A673 (cell line): ENCODE data around the gene SCAMP3. TPM values are rescaled to one million over a fixed set of nuclear protein-coding genes. Genes with fewer than 3 reads are reported as not detected.

Experiments
- BruUV-seq: library from RNA; stranded (reverse); fragments of 400-500 nt; replicated peaks from 2 replicates; lab custom pipeline; 2021; lab: Mats Ljungman, UMichigan
- CTCF ChIA-PET: fragments of 300-600 bp; sonication (Branson Sonifier 250); formaldehyde crosslinking; loops from one replicate; lab custom pipeline; 2022; ENCODE audit warnings: antibody characterized with exemption; lab: Charles Lee
- POLR2A ChIA-PET: fragments of 300-600 bp; sonication (Branson Sonifier 250); formaldehyde crosslinking; loops from one replicate; lab custom pipeline; 2022; ENCODE audit warnings: antibody characterized with exemption; ENCODE audit not compliant: low non-redundant PET; lab: Charles Lee
- DNase-seq: peaks from one replicate; pipeline ENCODE4 v3.0.0-alpha.2; 2015; ENCODE audit warnings: low spot score
- H3K27ac ChIP-seq: fragments of 200-600 bp; sonication (generic); 2 replicates; pipeline ENCODE4 v1.5.1; 2016; ENCODE audit warnings: mixed run types, low read depth, mild to moderate bottlenecking, mixed read lengths, antibody characterized with exemption, low read length; ENCODE audit not compliant: poor library complexity, severe bottlenecking
- H3K27me3 ChIP-seq: fragments of 200-600 bp; sonication (generic); replicated peaks from 2 replicates; pipeline ENCODE4 v1.6.1; 2017; ENCODE audit warnings: mixed run types, low read depth, mild to moderate bottlenecking, mixed read lengths, antibody characterized with exemption, low read length; ENCODE audit not compliant: insufficient read depth, poor library complexity
- H3K36me3 ChIP-seq: fragments of 200-600 bp; sonication (generic); 2 replicates; pipeline ENCODE4 v1.6.1; 2016; ENCODE audit warnings: mixed run types, mild to moderate bottlenecking, mixed read lengths, antibody characterized with exemption, low read length; ENCODE audit not compliant: insufficient read depth, poor library complexity, severe bottlenecking
- H3K4me1 ChIP-seq: fragments of 200-600 bp; sonication (generic); 2 replicates; pipeline ENCODE4 v1.6.1; 2017; ENCODE audit warnings: mixed run types, mild to moderate bottlenecking, mixed read lengths, antibody characterized with exemption, low read length; ENCODE audit not compliant: insufficient read depth, poor library complexity, severe bottlenecking
- H3K4me3 ChIP-seq: fragments of 200-600 bp; sonication (generic); 2 replicates; pipeline ENCODE4 v1.5.1; 2016; ENCODE audit warnings: low read depth, mixed run types, mild to moderate bottlenecking, mixed read lengths, low read length; ENCODE audit not compliant: poor library complexity, severe bottlenecking
- H3K9me3 ChIP-seq: fragments of 200-600 bp; sonication (generic); 2 replicates; pipeline ENCODE4 v1.6.1; 2016; ENCODE audit warnings: mixed run types, low read depth, mild to moderate bottlenecking, mixed read lengths, antibody characterized with exemption, low read length; ENCODE audit not compliant: poor library complexity, severe bottlenecking
- EZH2 ChIP-seq: fragments of 200-600 bp; sonication (generic); IDR thresholded peaks from 2 replicates; pipeline ENCODE4 v1.6.1; 2017; ENCODE audit warnings: borderline replicate concordance, low read depth, mild to moderate bottlenecking, mixed read lengths, antibody characterized with exemption, low read length; ENCODE audit not compliant: poor library complexity, severe bottlenecking
- intact Hi-C: fragments of 100-400 bp; cut with micrococcal nuclease; formaldehyde crosslinking; loops from one replicate; pipeline ENCODE4 v1.10.0; 2022; ENCODE audit not compliant: unreplicated experiment
- total RNA-seq: library from RNA; stranded (reverse); gene quantifications from 2 replicates; pipeline ENCODE4 v1.2.3, GENCODE V29; 2021
- TF ChIP-seq, protein P1 (sequence below): fragments of 300-800, 200-600 bp; sonication (generic); conservative IDR thresholded peaks from 2 replicates; pipeline ENCODE4 v1.5.1; 2017; ENCODE audit warnings: low read depth, mild to moderate bottlenecking, antibody characterized with exemption, low read length, moderate library complexity, mixed read lengths

The SCAMP3 gene
- total RNA-seq, 1 experiment from 2014 or later = 115 TPM

DNA sequence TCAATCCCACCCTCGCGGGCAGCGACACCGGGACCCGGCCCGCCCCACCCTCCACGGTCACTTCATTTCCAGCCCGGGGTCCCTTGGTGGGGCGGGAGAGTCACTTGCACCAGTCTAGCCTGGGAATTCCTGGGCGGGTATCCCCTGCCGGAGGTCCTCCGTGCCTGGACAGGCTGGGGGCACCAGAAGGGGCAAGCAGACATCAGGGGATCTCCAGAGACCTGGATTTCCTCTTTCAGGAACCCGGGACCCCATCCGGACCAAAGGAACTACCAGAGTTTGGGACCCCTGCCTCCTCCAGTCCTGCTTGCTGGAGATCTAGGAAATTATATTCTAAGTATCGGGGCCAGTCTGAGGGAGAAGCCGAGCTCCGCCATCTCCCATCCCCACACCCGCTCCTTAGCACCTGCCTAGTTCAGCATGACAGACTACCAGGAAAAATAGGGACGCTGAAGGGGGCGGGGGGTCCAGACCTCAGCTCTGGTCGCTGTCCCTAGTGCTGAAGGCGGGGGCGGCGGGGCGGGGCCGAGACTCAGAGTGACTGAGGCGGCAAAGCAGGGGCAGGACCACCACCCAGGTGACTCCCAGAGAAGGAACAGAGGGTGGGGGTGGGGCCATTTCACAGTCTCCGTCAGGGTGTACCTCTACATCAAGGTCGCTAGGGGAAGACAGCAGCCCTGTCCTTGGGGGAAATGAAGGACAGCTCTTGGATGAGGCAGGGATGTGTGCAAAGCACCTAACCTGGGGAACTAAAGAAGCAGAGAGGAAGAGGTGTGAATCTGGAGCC, 15.9 kb upstream of the SCAMP3 start:
- DNase-seq = peak; percentile 64
- Histone ChIP-seq H3K4me1 (peaks cover 21% of the 10 kb centered on the region), H3K36me3 (no peaks in the 10 kb centered on the region), H3K4me3 (peak overlapping the region; percentile 73), H3K9me3 (no peaks in the 10 kb centered on the region), H3K27ac (no peak overlapping the region), H3K27me3 (no peaks in the 10 kb centered on the region)
- no peak for TF ChIP-seq EZH2
- TF ChIP-seq, protein P1, sequence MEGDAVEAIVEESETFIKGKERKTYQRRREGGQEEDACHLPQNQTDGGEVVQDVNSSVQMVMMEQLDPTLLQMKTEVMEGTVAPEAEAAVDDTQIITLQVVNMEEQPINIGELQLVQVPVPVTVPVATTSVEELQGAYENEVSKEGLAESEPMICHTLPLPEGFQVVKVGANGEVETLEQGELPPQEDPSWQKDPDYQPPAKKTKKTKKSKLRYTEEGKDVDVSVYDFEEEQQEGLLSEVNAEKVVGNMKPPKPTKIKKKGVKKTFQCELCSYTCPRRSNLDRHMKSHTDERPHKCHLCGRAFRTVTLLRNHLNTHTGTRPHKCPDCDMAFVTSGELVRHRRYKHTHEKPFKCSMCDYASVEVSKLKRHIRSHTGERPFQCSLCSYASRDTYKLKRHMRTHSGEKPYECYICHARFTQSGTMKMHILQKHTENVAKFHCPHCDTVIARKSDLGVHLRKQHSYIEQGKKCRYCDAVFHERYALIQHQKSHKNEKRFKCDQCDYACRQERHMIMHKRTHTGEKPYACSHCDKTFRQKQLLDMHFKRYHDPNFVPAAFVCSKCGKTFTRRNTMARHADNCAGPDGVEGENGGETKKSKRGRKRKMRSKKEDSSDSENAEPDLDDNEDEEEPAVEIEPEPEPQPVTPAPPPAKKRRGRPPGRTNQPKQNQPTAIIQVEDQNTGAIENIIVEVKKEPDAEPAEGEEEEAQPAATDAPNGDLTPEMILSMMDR = peak; percentile 39; the same call in 1 of the 2 replicates
- intact Hi-C loops = loop anchor here (1.0 to 2.0 kb wide), 3 partner anchors 28 to 51 kb away; no protein-coding TSS in a partner anchor
- BruUV-seq = no TSS peak
- ChIA-PET CTCF (no interaction called here), POLR2A (no interaction called here)

DNA sequence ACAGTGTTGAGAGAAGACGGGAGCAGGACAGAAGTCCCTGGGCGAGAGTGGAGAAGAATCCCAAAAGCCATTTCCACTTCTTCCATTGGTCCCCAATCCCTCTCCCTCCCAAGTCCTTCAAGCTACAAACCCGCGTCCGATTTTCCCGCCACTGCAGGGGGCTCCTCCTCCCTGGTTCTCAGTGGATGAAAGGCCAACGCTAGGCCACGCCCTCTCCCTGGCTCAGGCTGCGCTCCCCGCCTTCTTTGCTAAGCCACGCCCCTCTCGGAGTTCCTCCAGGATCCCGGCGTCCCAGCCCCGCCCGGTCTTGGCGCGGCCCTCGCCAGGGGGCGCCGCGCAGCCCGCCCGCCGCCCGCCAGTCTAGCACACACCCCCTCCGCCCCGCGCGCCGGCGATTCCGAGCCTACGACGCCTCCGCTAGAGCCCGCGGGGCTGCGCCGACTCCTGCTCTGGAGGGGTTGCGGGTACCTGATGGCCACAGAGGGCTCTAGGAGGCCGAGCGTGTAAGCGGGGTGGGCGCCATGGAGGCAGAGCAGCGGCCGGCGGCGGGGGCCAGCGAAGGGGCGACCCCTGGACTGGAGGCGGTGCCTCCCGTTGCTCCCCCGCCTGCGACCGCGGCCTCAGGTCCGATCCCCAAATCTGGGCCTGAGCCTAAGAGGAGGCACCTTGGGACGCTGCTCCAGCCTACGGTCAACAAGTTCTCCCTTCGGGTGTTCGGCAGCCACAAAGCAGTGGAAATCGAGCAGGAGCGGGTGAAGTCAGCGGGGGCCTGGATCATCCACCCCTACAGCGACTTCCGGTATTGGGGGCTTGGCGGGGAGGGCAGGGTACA, 15.1 kb upstream of the SCAMP3 start, which contains the start of gene HCN3:
Gene HCN3 (plus strand): TSS at position 394 of the 832 bp plus-strand sequence. CDS start 128 bp downstream, at position 522.
- CTCF ChIA-PET = interaction anchor here (0.7 to 1.0 kb wide), 2 partner anchors 14 to 27 kb away, joined by 3 to 4 read pairs; no protein-coding TSS in a partner anchor
- no TSS peak for BruUV-seq
- POLR2A ChIA-PET = interaction anchor here (0.6 kb wide), 1 partner anchor 274 kb away, joined by 9 read pairs; no protein-coding TSS in a partner anchor

More for the DNA sequence above, 15.1 kb upstream of the SCAMP3 start, which contains the start of gene HCN3:
- Histone ChIP-seq H3K36me3 (no peaks in the 10 kb centered on the region), H3K9me3 (no peaks in the 10 kb centered on the region), H3K4me1 (peaks cover 22% of the 10 kb centered on the region), H3K27me3 (no peaks in the 10 kb centered on the region), H3K4me3 (peak within 1 kb of the TSS; percentile 73), H3K27ac (peak within 1 kb of the TSS; percentile 48)
- intact Hi-C loops = loop anchor here (1.0 to 2.0 kb wide), 3 partner anchors 27 to 50 kb away; no protein-coding TSS in a partner anchor
- DNase-seq = peak; percentile 98
- TF ChIP-seq, protein P1 = peak; percentile 60
- TF ChIP-seq EZH2 = no peak
